ENCODE measurements around the gene NSG1. TPM values are rescaled to one million over a fixed set of nuclear protein-coding genes. Genes with fewer than 3 reads are reported as not detected.

The NSG1 gene
- total RNA-seq, 4 donors from 2014 or later = 0.13 TPM; not detected in 3

- Histone ChIP-seq H3K4me3 (no peak overlapping the region), H3K4me1 (no peaks in the 10 kb centered on the region), H3K27me3 (peaks cover 0 to 7% (median 5%) of the 10 kb centered on the region in 3 donors), H3K36me3 (no peaks in the 10 kb centered on the region), H3K27ac (no peak overlapping the region), H3K9me3 (no peaks in the 10 kb centered on the region)
- DNase-seq = no peak
- intact Hi-C loops (cut with DNase I; ENCODE audit: low total_unique reads) = no loop called here
- TF ChIP-seq, protein P1, sequence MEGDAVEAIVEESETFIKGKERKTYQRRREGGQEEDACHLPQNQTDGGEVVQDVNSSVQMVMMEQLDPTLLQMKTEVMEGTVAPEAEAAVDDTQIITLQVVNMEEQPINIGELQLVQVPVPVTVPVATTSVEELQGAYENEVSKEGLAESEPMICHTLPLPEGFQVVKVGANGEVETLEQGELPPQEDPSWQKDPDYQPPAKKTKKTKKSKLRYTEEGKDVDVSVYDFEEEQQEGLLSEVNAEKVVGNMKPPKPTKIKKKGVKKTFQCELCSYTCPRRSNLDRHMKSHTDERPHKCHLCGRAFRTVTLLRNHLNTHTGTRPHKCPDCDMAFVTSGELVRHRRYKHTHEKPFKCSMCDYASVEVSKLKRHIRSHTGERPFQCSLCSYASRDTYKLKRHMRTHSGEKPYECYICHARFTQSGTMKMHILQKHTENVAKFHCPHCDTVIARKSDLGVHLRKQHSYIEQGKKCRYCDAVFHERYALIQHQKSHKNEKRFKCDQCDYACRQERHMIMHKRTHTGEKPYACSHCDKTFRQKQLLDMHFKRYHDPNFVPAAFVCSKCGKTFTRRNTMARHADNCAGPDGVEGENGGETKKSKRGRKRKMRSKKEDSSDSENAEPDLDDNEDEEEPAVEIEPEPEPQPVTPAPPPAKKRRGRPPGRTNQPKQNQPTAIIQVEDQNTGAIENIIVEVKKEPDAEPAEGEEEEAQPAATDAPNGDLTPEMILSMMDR (IDR thresholded peaks at IDR 0.05 in 4 of 5, conservative IDR thresholded peaks at IDR 0.05 in 1 of 5) = no peak
- ATAC-seq = no peak
- in situ Hi-C loops (cut with MboI; ENCODE audit: low sequenced_read_pairs in 4 of 4) = no loop called here
Observed at GRCh38 chr4:4361883-4362282, 25.0 kb upstream of the NSG1 start.

DNA sequence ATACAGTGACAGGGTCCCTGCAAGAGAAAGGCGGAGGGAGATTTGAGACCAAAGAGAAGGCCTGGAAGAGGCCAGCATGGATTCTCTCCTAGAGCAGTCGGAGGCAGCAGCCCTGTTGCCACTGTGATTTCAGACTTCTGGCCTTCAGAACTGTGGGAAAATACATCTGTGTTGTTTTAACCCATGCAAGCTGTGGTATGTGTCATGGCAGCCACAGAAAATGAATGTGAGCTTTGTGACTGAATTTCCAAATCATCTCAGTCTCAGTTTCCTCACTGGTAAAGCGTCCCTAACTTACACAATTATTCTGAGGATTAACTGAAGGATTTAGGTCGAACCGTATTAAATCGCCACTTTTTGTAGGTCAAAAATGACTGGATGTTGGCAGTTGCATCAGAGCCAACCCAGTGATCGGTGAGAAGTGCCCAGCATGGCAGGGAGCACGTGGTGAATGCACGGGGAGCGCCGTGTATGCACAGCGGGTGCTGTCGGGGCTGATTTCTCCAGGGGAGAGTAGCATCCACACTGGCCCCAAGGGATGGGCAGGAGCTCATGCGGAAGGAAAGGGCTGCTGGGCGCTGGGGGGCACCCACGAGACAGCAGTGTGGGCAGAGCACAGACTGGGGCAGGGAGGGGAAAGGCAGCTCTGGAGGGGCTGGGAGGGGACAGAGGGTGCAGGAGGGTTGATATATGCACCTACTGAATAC is 23.8 kb upstream of the NSG1 start:
- in situ Hi-C loops (cut with MboI; ENCODE audit: low sequenced_read_pairs in 4 of 4) (no loop called here), intact Hi-C loops (cut with DNase I; ENCODE audit: low total_unique reads) (no loop called here)
- no peaks in the 10 kb centered on the region for H3K9me3 ChIP-seq
- H3K4me1 ChIP-seq = no peaks in the 10 kb centered on the region
- TF ChIP-seq, protein P1 (IDR thresholded peaks at IDR 0.05 in 4 of 5, conservative IDR thresholded peaks at IDR 0.05 in 1 of 5) = no peak
- no peak for TF ChIP-seq POLR2A (IDR thresholded peaks at IDR 0.05)
- DNase-seq (no peak), ATAC-seq (no peak)
- H3K27ac ChIP-seq = no peak overlapping the region
- peaks cover 0 to 5% (median 3%) of the 10 kb centered on the region in 3 donors for H3K27me3 ChIP-seq
- no peak overlapping the region for H3K4me3 ChIP-seq
- no peaks in the 10 kb centered on the region for H3K36me3 ChIP-seq

GRCh38 chr4:4364061-4364460 is 22.8 kb upstream of the NSG1 start:
- H3K27me3 ChIP-seq = peaks cover 0 to 4% (median 0%) of the 10 kb centered on the region in 3 donors
- H3K36me3 ChIP-seq = no peaks in the 10 kb centered on the region
- in situ Hi-C loops (cut with MboI; ENCODE audit: low sequenced_read_pairs in 4 of 4) (no loop called here), intact Hi-C loops (cut with DNase I; ENCODE audit: low total_unique reads) (no loop called here)
- ATAC-seq = no peak
- H3K9me3 ChIP-seq = no peaks in the 10 kb centered on the region
- no peak for TF ChIP-seq POLR2A (IDR thresholded peaks at IDR 0.05)
- TF ChIP-seq, protein P1 (IDR thresholded peaks at IDR 0.05 in 4 of 5, conservative IDR thresholded peaks at IDR 0.05 in 1 of 5) = no peak
- DNase-seq = no peak
- no peak overlapping the region for H3K27ac ChIP-seq
- no peak overlapping the region for H3K4me3 ChIP-seq
- H3K4me1 ChIP-seq = no peaks in the 10 kb centered on the region

GRCh38 chr4:4364486-4365208 is 22.3 kb upstream of the NSG1 start:
- Histone ChIP-seq H3K27ac (no peak overlapping the region), H3K4me3 (no peak overlapping the region), H3K36me3 (no peaks in the 10 kb centered on the region), H3K4me1 (no peaks in the 10 kb centered on the region), H3K27me3 (peaks cover 0 to 2% (median 0%) of the 10 kb centered on the region in 3 donors), H3K9me3 (no peaks in the 10 kb centered on the region)
- DNase-seq (no peak), ATAC-seq (no peak)
- TF ChIP-seq, protein P1 (IDR thresholded peaks at IDR 0.05 in 4 of 5, conservative IDR thresholded peaks at IDR 0.05 in 1 of 5) = no peak
- TF ChIP-seq POLR2A (IDR thresholded peaks at IDR 0.05) = no peak
- in situ Hi-C loops (cut with MboI; ENCODE audit: low sequenced_read_pairs in 4 of 4) (no loop called here), intact Hi-C loops (cut with DNase I; ENCODE audit: low total_unique reads) (no loop called here)

Measured in gastrocnemius medialis (tissue), 4 donors.